GM21737 (cell line): ENCODE results near the gene RFC3.
"Not testable (repeated sequence)": the region's sequence is repeated elsewhere in the genome, so short reads cannot be mapped to it uniquely, and the experiment has no call there.

Experiments
- ATAC-seq: cut with Tn5 transposase; IDR thresholded peaks from one replicate; pipeline ENCODE4 v1.9.1; 2021; ENCODE audit warnings: mild to moderate bottlenecking, moderate library complexity; ENCODE audit not compliant: unreplicated experiment

Gene RFC3

DNA sequence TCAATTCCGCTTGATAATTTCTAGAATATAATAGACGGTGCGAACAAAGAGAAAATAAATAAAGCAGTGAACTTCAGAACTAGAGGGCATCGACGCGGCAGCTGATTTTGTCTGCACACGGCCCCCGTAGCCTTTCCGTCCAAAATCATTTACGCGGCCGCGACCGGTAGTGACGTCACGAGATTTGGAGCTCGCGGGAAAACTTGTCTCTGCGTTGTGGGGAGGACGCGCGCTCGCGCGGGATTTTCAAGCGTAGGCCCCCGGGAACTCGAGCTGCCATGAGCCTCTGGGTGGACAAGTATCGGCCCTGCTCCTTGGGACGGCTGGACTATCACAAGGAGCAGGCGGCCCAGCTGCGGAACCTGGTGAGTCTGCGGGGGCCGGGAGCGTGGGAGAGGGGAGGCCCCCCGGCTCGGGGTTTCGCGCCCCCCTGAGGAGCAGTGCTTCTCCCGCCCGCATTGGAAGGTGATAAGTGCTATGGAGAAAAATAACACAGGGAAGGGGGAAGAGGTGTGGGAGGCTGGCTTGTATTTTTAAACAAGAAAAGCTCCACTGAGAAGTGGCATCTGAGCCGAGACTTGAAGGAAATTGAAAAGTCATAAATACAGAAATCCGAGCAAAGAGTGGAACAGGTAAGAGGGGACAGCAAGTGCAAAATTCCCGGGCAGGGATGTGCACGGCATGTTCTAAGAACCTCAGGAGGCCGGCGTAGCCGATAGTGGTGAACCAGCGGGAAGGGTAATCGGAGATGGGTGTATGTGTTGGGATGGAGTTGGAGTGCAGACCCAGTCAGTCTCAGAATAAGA lies at the start of gene RFC3:
TSS of gene RFC3 (plus strand) at position 249 of the 806 bp plus-strand sequence. CDS start at position 279, 30 bp downstream.
- ATAC-seq = peak; percentile 93

DNA sequence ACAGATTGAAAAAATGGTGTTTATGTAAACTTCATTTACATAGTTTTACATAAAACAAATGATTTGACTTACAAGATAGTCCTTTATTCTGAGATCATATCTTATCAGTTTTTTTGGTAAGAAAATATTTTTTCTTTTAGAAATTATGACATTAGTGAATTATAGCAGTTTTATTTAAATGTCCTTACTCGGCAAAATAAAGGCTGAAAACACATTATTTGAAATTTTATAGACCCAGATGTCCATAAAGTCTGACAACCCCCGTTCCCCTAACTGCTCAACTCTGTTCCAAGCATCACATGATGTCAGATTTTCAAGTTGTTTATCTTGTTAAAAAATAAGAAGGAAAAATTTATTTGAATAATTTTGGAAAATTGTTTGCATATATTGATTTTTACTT lies 46.7 kb upstream of the RFC3 start:
- ATAC-seq = no peak

DNA sequence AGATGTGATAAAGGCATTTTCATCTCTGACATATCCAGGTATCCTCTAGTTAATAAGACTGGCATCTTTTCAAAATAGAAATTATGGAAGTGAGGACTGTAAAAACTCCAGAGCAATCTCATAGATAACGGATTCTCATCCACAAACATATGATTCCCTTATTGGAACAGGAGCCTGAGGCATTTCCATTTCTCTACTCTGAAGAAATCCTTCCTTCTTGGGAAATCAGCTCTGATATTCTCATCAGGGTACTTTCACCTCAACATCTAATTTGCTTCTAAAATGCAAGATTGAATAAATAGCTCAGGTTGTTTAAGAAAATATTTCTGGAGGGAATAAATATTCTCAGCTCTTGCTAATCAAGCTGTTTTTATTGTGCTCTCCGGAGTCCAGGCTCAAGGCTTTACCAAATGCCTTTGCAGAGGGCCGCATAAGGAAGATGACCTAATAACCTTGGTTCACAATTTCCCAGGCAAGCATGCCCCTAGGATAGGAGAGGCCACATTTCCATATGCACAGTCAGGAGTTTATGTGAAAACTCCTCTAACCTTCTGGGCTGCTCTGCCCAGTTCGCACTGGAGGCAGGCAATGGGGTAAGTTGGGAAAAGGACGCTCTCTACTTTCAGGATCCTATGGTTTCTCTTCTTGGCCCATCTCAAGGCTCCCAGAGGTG lies 44.0 kb upstream of the RFC3 start:
- ATAC-seq = no peak

- no peak for ATAC-seq
These were observed 42.4 kb upstream of the RFC3 start for GRCh38 chr13:33775339-33776108.

DNA sequence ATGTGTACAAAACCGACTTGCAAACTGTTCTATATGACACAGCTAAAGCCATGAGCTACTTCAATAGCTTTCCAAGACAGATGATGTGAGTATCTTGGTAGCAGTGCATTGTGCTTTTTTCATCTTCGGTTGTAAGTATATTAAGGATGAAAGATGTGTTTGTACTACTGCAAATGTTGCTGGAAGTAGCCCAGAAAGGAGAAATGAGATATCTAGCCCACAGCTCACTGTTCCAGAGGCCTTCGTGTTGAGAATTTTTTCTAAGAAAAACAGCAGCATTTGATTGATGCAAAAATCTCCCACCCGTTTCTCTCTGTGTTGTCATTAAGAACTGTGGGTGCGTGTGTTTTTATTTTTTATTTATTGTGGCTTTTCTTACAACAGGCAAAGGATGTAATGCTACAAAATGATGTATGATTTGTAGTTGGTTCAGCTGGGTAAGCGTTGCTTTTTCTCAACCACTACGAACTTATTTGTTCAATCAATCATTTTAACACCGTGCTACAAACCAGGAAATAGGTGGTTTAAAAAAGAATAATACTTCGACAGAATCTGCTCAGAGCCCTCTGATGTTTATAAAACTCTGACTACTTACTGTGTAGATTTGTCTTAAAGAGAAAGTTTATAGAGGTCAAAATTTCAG lies 41.6 kb upstream of the RFC3 start:
- ATAC-seq = no peak

DNA sequence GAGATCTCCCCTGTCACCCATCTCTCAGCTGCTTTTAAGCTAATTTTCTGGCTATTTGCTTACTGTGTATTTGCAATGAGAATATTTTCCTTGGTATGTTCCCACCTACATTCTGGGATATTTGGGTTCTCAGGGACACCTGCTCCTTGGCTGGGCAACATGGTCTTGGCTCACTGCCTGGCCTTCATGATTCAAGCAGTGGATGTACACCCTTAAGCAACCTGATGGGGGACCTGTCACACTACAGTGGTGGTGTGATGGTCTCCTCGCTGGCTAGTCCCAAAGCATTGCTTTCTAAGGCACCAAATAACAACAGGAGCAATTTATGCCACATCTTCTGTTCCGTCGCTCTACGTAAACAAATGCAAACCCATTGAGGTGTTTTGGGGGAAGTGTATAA lies 35.3 kb upstream of the RFC3 start:
- no peak for ATAC-seq

GRCh38 chr13:33783212-33783611 lies 34.7 kb upstream of the RFC3 start:
- not testable (repeated sequence) for ATAC-seq

DNA sequence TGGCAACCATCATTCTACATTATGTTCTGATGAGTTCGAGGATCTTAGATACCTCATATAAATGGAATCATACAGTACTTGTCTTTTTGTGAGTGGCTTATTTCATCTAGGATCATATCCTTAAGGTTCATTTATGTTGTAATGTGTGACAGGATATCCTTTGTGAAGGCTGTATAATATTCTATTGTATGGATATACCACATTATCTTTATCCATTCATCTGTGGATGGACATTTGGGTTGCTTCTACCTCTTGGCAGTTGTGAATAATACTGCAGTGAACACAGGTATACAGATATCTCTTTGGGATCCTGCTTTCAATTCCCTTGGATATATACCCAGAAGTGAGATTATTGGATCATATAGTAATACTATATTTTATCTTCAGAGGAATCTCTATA lies 33.2 kb upstream of the RFC3 start:
- ATAC-seq = no peak

DNA sequence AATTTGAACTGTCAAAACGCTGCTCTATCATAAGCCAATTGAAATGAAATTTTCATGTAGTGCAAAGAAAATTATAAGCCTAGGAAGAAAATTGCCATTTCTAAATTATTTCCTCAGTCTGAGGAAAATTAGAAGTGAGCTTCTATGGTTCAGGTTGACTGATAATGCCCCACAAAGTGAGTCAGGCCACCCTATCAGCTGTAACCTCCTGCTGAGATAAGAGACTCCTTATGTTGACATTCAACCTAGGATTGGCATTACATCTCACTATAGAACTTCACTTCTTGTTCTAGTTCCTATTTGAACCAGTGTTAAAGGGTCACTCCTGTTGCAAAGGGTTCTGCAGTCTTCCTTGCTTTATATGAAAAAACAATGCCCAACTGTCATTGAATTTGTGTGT lies 32.6 kb upstream of the RFC3 start:
- no peak for ATAC-seq

GRCh38 chr13:33787051-33787591 lies 30.8 kb upstream of the RFC3 start:
- ATAC-seq = no peak

- ATAC-seq = no peak
These were observed 28.8 kb upstream of the RFC3 start for GRCh38 chr13:33789066-33789606.

- ATAC-seq = no peak
These were observed 28.2 kb upstream of the RFC3 start for GRCh38 chr13:33789739-33790138.

- no peak for ATAC-seq
These were observed 24.2 kb upstream of the RFC3 start for GRCh38 chr13:33793726-33794125.

GRCh38 chr13:33794576-33794975 lies 23.4 kb upstream of the RFC3 start:
- no peak for ATAC-seq

- no peak for ATAC-seq
These were observed 21.9 kb upstream of the RFC3 start for GRCh38 chr13:33796095-33796494.

DNA sequence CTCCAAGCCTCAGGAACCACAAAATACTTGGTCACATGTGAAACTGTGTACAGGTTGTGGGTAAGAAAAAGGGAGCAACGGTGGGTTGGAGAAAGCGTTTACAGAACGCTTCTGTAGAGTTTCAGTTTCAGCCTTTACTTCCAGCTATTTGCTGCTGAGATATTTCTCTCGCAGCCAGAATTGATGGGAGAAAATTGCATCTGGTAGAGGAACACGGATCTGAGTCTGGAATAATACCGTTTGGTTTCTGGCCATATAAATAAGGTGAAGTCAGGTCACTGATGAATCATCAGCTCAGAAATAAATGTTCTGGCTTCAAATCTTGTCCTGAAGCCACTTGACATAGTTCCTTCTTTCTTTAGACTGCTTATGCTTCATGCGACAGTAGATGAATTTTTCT lies 20.3 kb upstream of the RFC3 start:
- no peak for ATAC-seq

GRCh38 chr13:33798023-33798422 lies 19.9 kb upstream of the RFC3 start:
- no peak for ATAC-seq

DNA sequence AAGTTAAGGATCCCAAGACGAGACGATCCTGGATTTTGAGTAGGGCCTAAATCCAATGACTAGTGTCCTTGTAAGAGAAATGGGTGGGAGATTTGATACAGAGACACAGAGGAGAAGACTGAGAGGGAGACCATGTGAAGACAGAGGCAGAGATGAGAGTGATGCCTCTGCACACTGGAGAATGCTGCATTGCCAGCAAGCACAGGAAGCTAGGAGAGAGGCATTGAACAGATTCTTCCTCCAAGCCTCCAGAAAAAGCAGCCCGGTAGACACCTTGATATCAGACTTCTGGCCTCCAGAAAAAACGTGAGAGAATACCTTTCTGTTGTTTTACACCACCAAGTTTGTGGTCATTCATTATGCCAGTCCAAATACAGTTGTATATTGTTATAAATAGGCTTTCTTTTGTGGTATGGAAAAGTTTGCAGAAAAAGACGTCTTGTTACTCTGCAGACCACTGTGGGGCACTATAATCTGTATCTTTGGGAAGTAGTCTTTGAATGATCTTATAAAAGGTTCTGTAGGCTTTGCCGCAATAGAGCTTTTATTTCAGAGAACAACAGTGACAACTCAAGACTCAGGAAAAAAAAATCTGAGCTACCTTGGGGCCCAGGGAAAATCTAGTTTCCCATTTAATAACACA lies 17.9 kb upstream of the RFC3 start:
- no peak for ATAC-seq

DNA sequence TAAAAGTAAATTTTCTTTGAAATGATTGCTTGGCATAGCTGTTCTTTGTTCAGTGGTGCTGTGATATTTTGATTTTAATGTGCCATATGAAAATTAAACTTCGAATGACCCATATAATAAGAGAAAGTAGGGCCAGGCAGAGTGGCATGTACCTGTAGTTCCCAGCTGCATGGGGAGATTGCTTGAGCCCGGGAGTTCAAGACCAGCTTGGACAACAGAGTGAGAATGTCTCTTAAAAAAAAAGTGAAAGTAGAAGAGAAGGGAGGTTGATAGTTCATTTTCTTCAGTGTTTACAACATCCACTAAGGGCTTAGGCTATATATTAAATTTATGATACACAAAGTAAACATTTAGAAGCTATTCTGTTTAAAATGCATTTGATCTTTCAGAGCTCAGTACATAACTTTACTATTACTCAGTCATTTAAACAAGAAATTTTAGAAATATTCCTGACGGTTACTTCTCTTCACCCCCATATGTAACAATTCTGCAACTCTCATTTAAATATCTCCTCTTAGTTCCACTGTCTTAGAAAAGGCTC lies 17.2 kb upstream of the RFC3 start:
- no peak for ATAC-seq
